HuH-7.5 (cell line): ENCODE data around the gene PCCA.
"Not testable (repeated sequence)": the region's sequence is repeated elsewhere in the genome, so short reads cannot be mapped to it uniquely, and the experiment has no call there.

ENCODE experiments used
- DNase-seq: peaks from one replicate; pipeline ENCODE4 v3.0.0; 2011; ENCODE audit warnings: low spot score

Gene PCCA

DNA sequence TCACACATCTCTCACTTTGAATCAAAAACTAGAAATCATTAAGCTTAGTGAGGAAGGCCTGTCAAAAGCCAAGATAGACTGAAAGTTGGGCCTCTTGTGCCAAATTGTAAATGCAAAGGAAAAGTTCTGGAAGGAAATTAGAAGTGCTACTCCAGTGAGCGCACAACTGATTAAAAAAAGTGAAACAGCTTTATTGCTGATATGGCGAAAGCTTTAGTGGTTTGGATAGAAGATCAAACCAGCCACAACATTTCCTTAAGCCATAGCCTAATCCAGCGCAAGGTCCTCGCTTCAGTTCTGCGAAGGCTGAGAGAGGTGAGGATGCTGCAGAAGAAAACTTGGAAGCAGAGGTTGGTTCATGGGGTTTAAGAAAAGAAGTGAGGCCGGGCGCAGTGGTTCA, 7.6 kb downstream of the PCCA start:
- no peak for DNase-seq

DNA sequence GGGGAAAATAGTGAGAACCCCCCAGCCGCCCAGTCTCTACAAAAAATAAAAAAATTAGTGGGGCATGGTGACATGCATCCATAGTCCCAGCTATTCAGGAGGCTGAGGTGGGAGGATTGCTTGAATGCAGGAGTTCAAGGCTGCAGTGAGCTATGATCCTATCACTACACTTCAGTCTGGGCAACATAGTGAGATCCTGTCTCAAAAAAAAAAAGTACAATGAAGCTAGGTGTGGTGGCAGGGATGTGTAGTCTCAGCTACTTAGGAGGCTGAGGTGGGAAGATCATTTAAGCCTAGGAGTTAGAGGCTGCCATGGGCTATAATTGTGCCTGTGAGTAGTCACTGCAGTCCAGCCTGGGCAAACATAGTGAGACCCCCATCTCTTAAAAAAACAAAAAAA, 8.9 kb downstream of the PCCA start:
- no peak for DNase-seq

DNA sequence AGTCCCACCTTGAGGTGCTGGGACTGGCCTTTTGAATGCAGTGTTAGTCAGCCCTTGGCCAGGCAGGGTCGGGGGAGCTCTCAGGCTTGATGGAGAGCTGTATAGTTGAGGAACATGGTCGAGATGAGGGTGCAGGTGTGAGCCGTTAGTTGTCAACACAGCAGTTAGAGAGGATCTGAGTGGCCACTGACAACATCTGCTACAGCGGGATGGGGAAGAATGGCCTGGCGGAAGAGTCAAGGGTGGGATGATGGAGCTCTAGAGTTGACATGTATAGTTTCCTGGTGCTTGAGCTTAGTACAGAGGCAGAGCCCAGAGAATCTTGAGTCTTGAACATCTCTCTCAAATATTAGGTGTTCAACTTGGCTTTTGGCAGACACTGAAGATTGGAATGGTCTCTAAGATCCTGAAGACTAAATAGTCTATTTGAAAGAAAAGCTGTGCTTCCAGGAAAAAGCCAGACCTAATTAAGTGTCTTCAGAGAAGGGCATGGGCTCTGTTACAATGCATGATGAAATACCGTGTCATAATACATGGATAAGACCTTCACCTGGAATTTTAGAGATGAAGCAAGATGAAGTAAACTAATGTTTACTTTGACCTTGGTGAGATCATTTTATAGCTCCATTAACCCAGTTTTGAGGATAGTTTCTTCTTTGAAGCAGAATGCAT, 9.7 kb downstream of the PCCA start:
- no peak for DNase-seq

DNA sequence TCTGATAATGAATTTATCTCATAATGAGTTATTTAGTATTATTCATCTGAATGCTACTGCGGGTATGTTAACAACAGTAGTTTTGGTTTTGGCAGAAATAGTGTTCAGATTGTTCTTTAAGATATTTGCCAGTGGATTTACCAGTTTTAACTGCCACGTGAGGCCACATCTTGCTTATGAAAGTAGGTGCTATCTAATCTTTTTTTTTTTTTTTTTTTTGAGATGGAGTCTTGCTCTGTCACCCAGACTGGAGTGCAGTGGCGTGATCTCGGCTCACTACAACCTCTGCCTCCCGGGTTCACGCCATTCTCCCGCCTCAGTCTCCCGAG, 10.2 kb downstream of the PCCA start:
- not testable (repeated sequence) for DNase-seq

- DNase-seq: no peak
Measured at GRCh38 chr13:100100115-100100879, 11.4 kb downstream of the PCCA start.

DNA sequence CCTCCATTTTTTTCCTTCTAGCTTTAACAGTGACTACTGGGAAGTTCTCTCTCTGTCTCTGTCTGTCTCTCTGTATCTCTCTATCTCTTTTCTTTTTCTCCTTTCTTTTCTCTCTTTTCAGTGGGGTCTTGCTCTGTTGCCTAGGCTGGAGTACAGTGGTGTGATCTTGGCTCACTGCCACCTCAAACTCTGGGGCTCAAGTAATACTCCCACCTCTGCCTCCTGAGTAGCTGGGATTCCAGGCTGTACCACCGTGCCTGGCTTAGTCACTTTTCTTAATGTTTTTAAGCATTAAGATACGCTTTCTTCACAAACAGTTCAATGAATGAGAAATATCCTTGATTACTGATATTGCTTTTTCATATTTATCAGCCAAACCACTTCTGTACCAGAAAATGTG, 13.1 kb downstream of the PCCA start:
- DNase-seq: no peak

- no peak for DNase-seq
Measured at GRCh38 chr13:100106005-100106404, 17.1 kb downstream of the PCCA start.

DNA sequence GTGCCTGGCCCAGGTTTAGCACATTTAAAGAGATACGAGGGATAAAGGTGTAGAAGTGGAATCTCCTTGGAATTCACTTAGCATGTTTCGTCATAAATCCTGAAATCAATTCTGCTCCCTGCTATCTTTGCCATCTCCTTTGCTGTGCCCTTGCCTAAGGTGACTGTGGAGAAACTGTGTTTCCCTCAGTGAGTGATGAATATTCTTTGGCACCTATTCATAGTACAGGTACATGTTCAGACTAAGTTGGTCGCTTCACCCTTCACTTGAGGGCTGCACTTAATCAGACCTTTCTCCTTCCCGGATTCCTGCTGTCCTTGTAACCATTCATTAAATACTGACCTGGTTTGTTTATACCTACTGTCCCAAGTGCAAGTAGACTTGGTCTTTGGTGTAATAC, 17.8 kb downstream of the PCCA start:
- DNase-seq: no peak

DNA sequence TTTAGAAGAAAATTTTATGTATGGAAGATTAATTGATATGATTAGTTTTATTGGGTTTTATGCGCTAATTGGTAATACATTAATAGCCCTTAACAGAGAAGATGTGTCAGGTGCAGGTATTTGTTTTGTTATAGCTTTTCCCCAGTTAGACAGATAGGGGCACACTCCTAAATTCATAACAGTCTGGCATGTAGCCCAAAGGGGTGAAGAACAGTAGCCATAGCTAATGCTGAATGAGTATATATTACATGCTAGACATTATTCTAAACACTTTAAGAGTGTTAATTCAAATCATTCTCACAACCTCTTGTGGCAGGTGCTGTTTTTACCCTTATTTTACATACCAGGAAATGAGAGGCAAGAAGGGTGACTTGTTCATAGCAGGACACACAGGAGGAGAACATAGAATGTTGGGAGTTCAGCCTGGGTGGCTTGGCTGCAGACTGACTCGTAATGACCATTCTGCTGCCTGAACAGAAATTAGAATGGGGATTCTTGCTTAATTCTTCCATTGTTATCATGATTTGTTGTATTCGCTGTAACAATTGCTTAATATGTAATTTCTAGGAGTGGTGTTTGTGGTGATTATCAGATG, 20.1 kb downstream of the PCCA start:
- DNase-seq: no peak

DNA sequence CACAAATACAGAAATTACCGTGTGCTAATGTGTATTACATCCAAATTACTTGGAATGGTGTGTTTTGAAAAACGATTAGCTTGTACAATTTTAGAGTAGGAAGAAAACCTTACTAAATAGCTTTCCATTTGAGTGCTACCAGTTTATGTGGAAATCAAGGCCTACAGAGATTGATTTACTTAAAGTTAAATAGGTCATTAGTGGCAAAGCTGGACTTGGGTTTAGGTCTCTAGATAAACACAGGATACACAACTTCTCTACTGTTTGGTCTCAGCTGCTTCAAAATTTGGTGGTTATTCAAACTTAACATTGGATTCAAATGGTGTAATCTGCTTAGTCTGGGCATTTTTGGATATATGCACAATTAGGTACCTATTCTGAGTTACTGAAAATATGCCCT, 21.4 kb downstream of the PCCA start:
- DNase-seq: no peak

- DNase-seq: peak; percentile 18
Measured at GRCh38 chr13:100112186-100112838, 23.4 kb downstream of the PCCA start.

DNA sequence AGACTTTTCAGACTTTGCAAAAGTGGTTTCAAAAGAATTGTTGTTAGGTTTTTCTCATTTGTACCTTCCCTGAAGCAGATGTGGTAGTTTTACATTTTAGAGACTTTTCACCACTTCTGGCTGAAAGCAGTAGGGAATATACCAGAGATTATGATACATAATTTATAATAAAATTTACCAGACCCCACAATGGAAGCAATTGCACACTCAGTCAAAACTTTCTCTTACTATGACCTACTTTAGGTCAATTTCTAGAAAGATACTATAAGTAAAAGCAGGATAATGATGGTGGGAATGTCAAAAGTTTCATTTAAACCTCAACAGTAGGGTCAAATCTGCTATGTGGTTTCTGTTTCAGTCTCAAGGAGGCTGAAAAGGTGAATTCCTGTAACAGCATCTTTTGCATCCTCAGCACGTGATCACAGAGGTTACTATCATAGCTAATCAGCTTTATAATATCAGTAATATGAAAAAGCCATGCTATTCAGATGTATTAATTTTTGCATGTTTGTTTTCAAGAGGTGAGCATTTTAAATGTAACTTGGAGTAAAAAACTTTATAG, 26.9 kb downstream of the PCCA start:
- DNase-seq: no peak

DNA sequence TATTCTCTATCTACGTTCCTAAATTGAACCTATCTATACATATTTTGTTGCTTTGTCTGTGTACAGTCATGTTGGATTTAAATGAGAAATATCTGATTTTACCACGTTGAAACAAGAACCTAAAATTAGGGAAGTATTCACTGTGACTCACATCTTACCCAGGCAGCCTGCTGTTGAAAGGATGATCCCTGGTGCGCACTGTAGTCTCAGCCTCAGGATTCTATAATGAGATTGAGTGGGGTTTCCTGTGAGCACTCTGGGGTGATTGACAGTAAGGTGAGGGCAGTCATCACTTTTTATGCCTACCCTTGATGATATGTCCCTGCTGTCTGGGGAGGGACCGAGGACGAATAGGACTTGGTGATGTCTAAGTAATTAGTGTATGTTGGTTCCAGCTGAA, 35.4 kb downstream of the PCCA start:
- DNase-seq: no peak

- DNase-seq: no peak
Measured at GRCh38 chr13:100125946-100126345, 37.1 kb downstream of the PCCA start.

- no peak for DNase-seq
Measured at GRCh38 chr13:100128373-100128772, 39.5 kb downstream of the PCCA start.

GRCh38 chr13:100128838-100129237, 39.9 kb downstream of the PCCA start:
- DNase-seq: no peak

GRCh38 chr13:100129605-100130004, 40.7 kb downstream of the PCCA start:
- no peak for DNase-seq

DNA sequence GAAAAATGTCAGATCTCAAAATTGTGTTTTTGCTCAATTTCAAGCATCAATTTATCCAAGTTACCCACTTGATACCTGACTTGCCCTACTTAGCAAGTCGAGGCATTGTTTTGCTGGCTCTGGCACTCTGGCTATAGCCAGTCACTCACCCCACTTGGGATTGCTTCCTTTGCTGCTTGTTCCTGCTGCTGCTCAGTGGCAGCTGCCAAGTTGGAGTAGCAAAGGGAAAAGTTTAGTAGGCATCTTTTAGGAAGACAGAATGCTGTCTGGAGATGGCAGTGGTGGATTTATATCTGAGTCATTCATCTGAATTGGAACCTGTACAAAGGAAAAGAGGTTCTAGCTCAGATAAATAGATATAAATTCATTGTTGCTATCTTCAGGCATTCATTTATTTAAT, 41.2 kb downstream of the PCCA start:
- DNase-seq: no peak

- no peak for DNase-seq
Measured at GRCh38 chr13:100130930-100131511, 42.1 kb downstream of the PCCA start.

GRCh38 chr13:100131863-100132574, 43.1 kb downstream of the PCCA start:
- DNase-seq: no peak

DNA sequence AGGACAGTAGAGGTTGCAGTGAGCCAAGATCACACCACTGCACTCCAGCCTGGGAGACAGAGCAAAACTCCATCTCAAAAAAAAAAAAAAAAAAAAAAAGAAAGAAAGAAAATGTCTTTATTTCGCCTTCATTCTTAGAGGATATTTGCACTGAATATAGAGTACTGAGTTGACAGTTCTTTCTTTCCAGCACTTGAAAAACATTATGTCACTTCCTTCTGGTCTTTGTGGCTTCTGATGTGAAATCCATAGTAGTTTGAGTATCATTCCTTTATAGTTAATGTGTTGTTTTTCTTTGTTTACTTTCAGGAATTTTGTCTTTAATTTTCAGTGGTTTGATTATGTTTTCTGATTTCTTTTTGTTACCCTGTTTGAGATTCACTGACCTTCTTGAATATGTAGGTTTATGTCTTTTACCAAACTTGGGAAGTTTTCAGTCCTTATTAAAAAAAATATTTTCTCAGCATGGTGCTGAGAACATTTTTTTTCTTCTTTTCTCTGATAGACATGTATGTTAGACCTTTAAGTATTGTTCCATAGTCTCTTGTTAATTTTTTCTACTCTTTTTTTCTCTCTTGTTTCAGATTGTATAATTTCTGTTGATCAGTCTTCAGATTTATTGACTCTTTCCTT, 50.1 kb downstream of the PCCA start:
- DNase-seq: no peak
